Measurements from ENCODE around the gene MRPL41.
A peak's percentile ranks its signal among the peaks of the same experiment; 100 is the strongest.

MRPL41 gene

DNA sequence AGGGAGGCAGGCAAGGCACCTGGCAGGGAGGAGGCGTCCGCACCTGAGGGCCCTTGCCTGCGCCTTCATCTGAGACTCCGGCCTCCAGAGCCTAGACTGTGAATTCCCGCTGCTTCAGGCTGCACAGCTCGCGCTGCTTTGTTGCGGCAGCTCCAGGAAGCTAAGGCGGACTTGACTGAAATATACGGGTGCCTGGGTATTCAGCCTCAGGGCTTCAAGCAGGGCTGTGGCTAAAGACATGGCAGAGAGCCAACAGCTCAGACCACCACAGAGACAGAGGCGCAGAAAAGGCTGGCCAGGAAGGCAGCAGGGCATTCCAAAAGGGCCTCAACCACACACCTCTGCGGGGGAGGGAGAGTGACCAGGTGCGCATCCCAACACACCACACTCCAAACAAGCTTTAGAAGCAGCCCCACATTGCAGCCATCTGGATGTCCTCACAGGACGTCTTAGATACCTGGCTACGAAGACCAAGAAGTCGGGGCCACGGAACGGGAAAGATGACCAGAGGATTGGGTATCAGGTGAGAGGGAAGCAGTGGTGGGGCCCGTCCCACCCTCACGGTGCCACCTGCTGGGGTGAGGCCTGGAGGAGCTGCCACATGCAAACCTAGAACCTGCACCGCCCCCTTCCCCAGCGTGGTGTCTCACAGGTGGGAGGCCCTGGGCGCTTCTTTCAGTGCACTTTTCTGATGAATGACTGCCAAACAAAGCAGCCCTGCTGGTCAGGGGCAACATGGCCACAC, 28.7 kb downstream of the MRPL41 start:
- Histone ChIP-seq H3K27me3 (ENCODE audit: insufficient read depth, poor library complexity, severe bottlenecking) (no peaks in the 10 kb centered on the region), H3K27ac (replicated peaks) (no peak overlapping the region), H3K4me3 (replicated peaks; ENCODE audit: insufficient read depth, low read length) (no peak overlapping the region)
- TF ChIP-seq SPI1 (IDR thresholded peaks at IDR 0.05; ENCODE audit: borderline replicate concordance, low read depth) (no peak), POLR2AphosphoS5 (IDR thresholded peaks at IDR 0.05; ENCODE audit: low read depth) (peak; percentile 29; the same call in 1 of the 2 replicates)
- DNase-seq (ENCODE audit: low read depth in 1 of 2, low spot score in 1 of 2), result no peak

DNA sequence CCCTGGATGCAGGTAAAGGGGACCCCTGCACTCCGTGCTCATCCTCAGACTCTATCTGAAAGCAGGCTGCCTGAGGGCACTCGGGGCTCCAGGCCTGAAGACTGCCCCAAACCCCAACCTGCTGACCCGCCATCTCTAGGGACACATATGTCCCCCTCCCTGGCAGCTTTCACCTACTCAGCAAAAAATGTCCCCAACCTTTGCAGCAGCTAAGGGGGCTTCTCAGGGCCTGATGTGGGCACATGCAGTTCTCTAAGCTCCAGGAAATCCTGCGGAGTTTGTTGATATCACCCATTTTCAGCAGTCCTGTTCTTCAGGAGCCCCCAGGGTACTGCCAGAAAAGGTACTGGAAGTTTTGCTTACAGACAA, 29.3 kb downstream of the MRPL41 start:
- DNase-seq (ENCODE audit: low read depth in 1 of 2, low spot score in 1 of 2), result no peak
- no peaks in the 10 kb centered on the region for H3K27me3 ChIP-seq (ENCODE audit: insufficient read depth, poor library complexity, severe bottlenecking)
- no peak overlapping the region for H3K27ac ChIP-seq (replicated peaks)
- H3K4me3 ChIP-seq (replicated peaks; ENCODE audit: insufficient read depth, low read length), result no peak overlapping the region
- TF ChIP-seq CTCF (IDR thresholded peaks at IDR 0.05; ENCODE audit: insufficient read depth, low read length) (no peak), POLR2AphosphoS5 (IDR thresholded peaks at IDR 0.05; ENCODE audit: low read depth) (0 out of 2 replicates have a peak, but pooled peaks have one; percentile 3)

- Histone ChIP-seq H3K4me3 (replicated peaks; ENCODE audit: insufficient read depth, low read length) (no peak overlapping the region), H3K27me3 (ENCODE audit: insufficient read depth, poor library complexity, severe bottlenecking) (no peaks in the 10 kb centered on the region), H3K27ac (replicated peaks) (no peak overlapping the region)
- TF ChIP-seq, protein P1, sequence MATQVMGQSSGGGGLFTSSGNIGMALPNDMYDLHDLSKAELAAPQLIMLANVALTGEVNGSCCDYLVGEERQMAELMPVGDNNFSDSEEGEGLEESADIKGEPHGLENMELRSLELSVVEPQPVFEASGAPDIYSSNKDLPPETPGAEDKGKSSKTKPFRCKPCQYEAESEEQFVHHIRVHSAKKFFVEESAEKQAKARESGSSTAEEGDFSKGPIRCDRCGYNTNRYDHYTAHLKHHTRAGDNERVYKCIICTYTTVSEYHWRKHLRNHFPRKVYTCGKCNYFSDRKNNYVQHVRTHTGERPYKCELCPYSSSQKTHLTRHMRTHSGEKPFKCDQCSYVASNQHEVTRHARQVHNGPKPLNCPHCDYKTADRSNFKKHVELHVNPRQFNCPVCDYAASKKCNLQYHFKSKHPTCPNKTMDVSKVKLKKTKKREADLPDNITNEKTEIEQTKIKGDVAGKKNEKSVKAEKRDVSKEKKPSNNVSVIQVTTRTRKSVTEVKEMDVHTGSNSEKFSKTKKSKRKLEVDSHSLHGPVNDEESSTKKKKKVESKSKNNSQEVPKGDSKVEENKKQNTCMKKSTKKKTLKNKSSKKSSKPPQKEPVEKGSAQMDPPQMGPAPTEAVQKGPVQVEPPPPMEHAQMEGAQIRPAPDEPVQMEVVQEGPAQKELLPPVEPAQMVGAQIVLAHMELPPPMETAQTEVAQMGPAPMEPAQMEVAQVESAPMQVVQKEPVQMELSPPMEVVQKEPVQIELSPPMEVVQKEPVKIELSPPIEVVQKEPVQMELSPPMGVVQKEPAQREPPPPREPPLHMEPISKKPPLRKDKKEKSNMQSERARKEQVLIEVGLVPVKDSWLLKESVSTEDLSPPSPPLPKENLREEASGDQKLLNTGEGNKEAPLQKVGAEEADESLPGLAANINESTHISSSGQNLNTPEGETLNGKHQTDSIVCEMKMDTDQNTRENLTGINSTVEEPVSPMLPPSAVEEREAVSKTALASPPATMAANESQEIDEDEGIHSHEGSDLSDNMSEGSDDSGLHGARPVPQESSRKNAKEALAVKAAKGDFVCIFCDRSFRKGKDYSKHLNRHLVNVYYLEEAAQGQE (IDR thresholded peaks at IDR 0.05; ENCODE audit: insufficient replicate concordance, low read depth), result no peak
- TF ChIP-seq POLR2AphosphoS5 (IDR thresholded peaks at IDR 0.05; ENCODE audit: low read depth), result no peak
- TF ChIP-seq CTCF (IDR thresholded peaks at IDR 0.05; ENCODE audit: insufficient read depth, low read length), result no peak
- TF ChIP-seq SPI1 (IDR thresholded peaks at IDR 0.05; ENCODE audit: borderline replicate concordance, low read depth), result no peak
- no peak for TF ChIP-seq GABPA (IDR thresholded peaks at IDR 0.05; ENCODE audit: low read depth)
- DNase-seq (ENCODE audit: low read depth in 1 of 2, low spot score in 1 of 2), result no peak
Measured at GRCh38 chr9:137581361-137582285, 29.9 kb downstream of the MRPL41 start.

DNA sequence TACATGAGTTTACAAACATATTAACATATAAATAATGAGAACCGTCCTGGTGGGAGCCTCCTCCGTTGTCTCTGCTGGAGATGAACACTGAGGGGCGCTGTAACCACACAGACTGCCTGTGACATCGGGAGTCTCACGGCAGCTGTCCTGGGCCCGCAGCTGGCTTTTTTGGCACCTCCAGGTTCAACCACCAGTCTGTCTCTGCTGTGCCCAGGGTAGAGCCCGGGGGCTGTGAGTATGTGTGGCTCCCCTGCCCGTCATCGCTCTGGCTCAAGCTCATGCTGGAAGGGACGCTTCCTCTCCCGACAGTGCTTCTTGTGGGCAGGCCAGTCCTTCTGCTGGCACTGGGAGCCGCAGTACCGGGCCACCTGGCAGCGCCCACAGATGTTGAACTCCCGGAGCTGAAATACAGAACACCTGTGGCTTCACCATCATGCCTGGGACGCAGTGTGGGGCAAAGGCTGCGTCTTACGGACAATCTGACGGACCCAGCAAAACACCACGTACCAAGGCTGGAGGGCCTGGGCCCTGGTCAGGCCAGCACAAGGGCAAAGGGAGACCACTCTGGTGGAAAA, 30.7 kb downstream of the MRPL41 start:
- no peak for TF ChIP-seq SPI1 (IDR thresholded peaks at IDR 0.05; ENCODE audit: borderline replicate concordance, low read depth)
- peak; percentile 45 for TF ChIP-seq CTCF (IDR thresholded peaks at IDR 0.05; ENCODE audit: insufficient read depth, low read length)
- DNase-seq (ENCODE audit: low read depth in 1 of 2, low spot score in 1 of 2), result peak in 1 of 2 experiments; percentile 61
- Histone ChIP-seq H3K4me3 (replicated peaks; ENCODE audit: insufficient read depth, low read length) (no peak overlapping the region), H3K27me3 (ENCODE audit: insufficient read depth, poor library complexity, severe bottlenecking) (no peaks in the 10 kb centered on the region), H3K27ac (replicated peaks) (no peak overlapping the region)

All from HL-60 (cell line).